Vagina (tissue), 2 donors: ENCODE results near the gene TNNC1. TPM values are rescaled to one million over a fixed set of nuclear protein-coding genes. Genes with fewer than 3 reads are reported as not detected.

ENCODE experiments used
- DNase-seq, 2 donors: peaks; one replicate each; pipeline ENCODE4 v3.0.0-alpha.2; 2017; ENCODE audit errors: extremely low spot score in 2 of 2
- H3K27ac ChIP-seq: fragments of 200-600 bp; sonication (generic); one replicate; pipeline ENCODE4 v1.5.1; 2019
- H3K27me3 ChIP-seq: fragments of 200-600 bp; sonication (generic); one replicate; pipeline ENCODE4 v1.5.1; 2019
- H3K36me3 ChIP-seq, 2 donors: fragments of 200-600 bp; sonication (generic); one replicate each; pipeline ENCODE4 v1.5.1; 2017 to 2019
- H3K4me1 ChIP-seq: fragments of 200-600 bp; sonication (generic); one replicate; pipeline ENCODE4 v1.5.1; 2019
- H3K4me3 ChIP-seq, 2 donors: fragments of 200-600 bp; sonication (generic); 1 replicate in 1 of 2; 2 replicates in 1 of 2; pipeline ENCODE4 v1.5.1; 2016 to 2019
- H3K9me3 ChIP-seq: fragments of 200-600 bp; sonication (generic); one replicate; pipeline ENCODE4 v1.5.1; 2019
- POLR2A ChIP-seq, 2 donors: fragments of 450-650 bp; IDR thresholded peaks; one replicate each; pipeline ENCODE4 v1.6.1; 2017; ENCODE audit warnings: antibody characterized with exemption in 2 of 2, mild to moderate bottlenecking in 2 of 2, moderate library complexity in 2 of 2
- POLR2AphosphoS5 ChIP-seq, 2 donors: sonication (generic); formaldehyde crosslinking; IDR thresholded peaks; one replicate each; pipeline ENCODE4 v1.9.0; 2017; ENCODE audit warnings: antibody characterized with exemption in 2 of 2, mild to moderate bottlenecking in 2 of 2, low read depth in 1 of 2; ENCODE audit not compliant: insufficient read depth in 1 of 2
- intact Hi-C: fragments of 100-400 bp; cut with DNase I; formaldehyde crosslinking; loops from one replicate; pipeline ENCODE4 v1.15.1; 2023
- total RNA-seq: library from RNA; depleted of rRNA; stranded (reverse); fragments of >200 nt; gene quantifications from one replicate; pipeline ENCODE4 v1.2.3, GENCODE V29; 2016
- TF ChIP-seq, protein P1 (sequence below), 3 experiments: fragments of 450-650 bp in 2 of 3; fragments of 200-600 bp in 1 of 3; sonication (generic) in 1 of 3; IDR thresholded peaks; one replicate each; pipeline ENCODE4 v1.5.1; 2017 to 2019; ENCODE audit warnings: antibody characterized with exemption in 3 of 3, mild to moderate bottlenecking in 2 of 3, moderate library complexity in 2 of 3

Gene TNNC1
- total RNA-seq, 1 donor from 2014 or later = 1.7 TPM

DNA sequence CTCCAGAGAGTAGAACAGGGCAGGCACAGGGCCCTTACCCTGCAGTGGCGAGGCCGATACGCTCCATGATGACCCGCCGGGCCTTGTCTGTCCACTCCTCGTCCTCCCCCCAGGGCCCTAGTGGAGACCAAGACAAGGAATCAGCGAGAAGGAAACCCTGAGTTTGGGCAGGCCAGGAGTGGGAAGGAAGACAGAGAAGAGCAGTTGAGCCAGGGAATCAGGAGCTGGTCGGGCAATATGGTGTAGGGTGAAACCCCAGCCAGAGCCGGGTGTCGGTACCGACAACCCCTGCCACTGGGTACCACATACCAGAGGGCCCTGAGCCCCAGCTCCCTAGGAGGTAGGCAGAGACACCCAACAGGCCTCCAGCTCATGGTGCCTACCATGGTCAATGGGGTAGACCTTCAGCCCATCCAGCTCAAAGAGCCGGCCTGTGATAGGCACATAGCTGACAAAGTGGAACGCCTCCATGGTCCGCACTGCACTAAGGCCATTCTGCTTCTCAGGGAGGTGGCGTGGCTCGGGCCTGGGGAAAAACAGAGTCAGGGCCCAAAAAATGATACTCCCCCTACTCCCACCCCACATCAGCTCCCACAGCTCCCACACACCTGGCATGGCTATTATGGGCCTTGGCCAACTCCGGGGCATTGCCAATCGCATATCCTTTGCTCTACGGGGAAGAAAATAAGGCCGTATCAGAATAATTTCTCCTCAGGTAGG is 46.9 kb downstream of the TNNC1 start:
- DNase-seq = no peak
- intact Hi-C loops = no loop called here
- H3K27ac ChIP-seq = peak overlapping the region; percentile 65
- TF ChIP-seq POLR2A (IDR thresholded peaks at IDR 0.05) = no peak
- TF ChIP-seq, protein P1, sequence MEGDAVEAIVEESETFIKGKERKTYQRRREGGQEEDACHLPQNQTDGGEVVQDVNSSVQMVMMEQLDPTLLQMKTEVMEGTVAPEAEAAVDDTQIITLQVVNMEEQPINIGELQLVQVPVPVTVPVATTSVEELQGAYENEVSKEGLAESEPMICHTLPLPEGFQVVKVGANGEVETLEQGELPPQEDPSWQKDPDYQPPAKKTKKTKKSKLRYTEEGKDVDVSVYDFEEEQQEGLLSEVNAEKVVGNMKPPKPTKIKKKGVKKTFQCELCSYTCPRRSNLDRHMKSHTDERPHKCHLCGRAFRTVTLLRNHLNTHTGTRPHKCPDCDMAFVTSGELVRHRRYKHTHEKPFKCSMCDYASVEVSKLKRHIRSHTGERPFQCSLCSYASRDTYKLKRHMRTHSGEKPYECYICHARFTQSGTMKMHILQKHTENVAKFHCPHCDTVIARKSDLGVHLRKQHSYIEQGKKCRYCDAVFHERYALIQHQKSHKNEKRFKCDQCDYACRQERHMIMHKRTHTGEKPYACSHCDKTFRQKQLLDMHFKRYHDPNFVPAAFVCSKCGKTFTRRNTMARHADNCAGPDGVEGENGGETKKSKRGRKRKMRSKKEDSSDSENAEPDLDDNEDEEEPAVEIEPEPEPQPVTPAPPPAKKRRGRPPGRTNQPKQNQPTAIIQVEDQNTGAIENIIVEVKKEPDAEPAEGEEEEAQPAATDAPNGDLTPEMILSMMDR (IDR thresholded peaks at IDR 0.05) = no peak
- no peak for TF ChIP-seq POLR2AphosphoS5 (IDR thresholded peaks at IDR 0.05; ENCODE audit: insufficient read depth in 1 of 2, low read depth in 1 of 2)
- peaks cover 0 to 56% of the 10 kb centered on the region in 2 donors for H3K36me3 ChIP-seq
- peaks cover 54% of the 10 kb centered on the region for H3K4me1 ChIP-seq
- H3K27me3 ChIP-seq = no peaks in the 10 kb centered on the region
- no peak overlapping the region for H3K4me3 ChIP-seq
- H3K9me3 ChIP-seq = no peaks in the 10 kb centered on the region

DNA sequence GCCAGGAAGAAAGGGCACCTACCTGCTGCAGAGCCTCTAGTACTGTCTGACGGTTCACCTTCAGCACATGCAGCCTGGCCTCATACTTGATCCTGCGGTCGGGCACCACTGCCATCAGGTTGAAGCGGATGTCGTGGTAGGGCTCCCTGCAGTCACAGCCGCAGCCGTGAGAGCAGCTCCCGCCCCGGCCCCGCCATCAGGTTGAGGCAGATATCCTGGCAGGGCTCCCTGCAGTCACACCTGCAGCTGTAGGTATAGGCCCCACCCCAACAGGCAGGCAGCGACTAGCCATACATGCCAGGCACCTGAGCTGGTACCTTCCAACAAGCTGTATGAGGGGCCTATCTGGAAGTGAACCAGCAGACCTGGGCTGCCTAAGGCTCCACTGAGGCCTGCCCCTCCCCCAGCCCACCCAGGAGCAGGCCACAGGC is 47.6 kb downstream of the TNNC1 start:
- no peak for DNase-seq
- Histone ChIP-seq H3K27me3 (no peaks in the 10 kb centered on the region), H3K36me3 (peaks cover 0 to 63% of the 10 kb centered on the region in 2 donors), H3K4me3 (peak overlapping the region in 1 of 2 donors; percentile 3), H3K9me3 (no peaks in the 10 kb centered on the region), H3K27ac (peak overlapping the region; percentile 65), H3K4me1 (peaks cover 47% of the 10 kb centered on the region)
- intact Hi-C loops = no loop called here
- TF ChIP-seq POLR2AphosphoS5 (IDR thresholded peaks at IDR 0.05; ENCODE audit: insufficient read depth in 1 of 2, low read depth in 1 of 2) = peak in 1 of 2 donors; percentile 9
- no peak for TF ChIP-seq POLR2A (IDR thresholded peaks at IDR 0.05)

DNA sequence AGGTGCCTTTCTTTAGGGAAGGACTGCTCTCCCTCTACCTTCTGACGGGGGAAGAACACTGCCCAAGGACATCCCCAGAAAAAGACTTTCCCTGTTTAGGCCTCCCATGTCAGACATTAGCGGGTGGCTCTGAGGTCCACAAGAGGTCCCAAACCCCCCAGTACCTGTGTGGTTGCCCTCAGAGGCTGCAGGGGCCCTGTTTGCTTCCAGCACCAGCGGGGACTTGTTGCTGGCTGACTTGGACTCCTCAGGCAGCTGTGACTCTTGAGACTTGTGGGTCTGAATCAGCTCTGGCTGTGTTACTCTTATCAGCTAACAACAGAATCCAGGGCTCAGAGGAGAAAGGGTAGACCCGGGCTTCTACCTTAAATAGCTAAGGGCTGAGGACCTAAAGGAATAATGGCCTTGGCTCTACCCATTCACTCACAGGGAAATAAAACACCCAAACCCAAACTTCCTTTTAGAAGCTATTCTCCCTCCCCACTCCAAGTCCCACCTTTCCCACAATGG is 48.2 kb downstream of the TNNC1 start:
- no peak for DNase-seq
- TF ChIP-seq POLR2AphosphoS5 (IDR thresholded peaks at IDR 0.05; ENCODE audit: insufficient read depth in 1 of 2, low read depth in 1 of 2) (no peak), POLR2A (IDR thresholded peaks at IDR 0.05) (no peak)
- TF ChIP-seq, protein P1 (IDR thresholded peaks at IDR 0.05) = no peak
- no peaks in the 10 kb centered on the region for H3K27me3 ChIP-seq
- H3K4me1 ChIP-seq = peaks cover 41% of the 10 kb centered on the region
- H3K4me3 ChIP-seq = peak overlapping the region in 1 of 2 donors; percentile 3
- peaks cover 0 to 68% of the 10 kb centered on the region in 2 donors for H3K36me3 ChIP-seq
- no peak overlapping the region for H3K27ac ChIP-seq
- intact Hi-C loops = no loop called here
- no peaks in the 10 kb centered on the region for H3K9me3 ChIP-seq

DNA sequence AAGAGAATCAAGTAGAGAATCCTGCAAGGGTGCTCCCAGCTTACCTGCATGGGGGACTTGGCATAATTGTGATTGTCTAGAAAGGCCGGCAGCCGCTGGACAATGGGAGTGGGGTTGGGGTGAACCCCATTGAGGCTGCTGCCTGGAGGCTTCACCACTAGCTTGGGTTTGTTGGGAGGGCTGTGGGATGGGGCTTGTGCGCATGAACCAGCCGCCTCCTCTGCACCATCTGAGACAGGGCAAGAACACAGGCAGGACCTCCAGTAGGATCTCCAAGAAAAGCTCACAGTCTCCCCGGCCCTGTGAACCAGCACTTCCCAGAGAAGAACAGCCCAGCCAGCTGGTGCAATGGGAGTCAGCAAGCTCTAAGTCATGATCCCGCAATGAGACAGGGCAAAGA is 48.8 kb downstream of the TNNC1 start:
- TF ChIP-seq POLR2A (IDR thresholded peaks at IDR 0.05) = no peak
- no peak for TF ChIP-seq POLR2AphosphoS5 (IDR thresholded peaks at IDR 0.05; ENCODE audit: insufficient read depth in 1 of 2, low read depth in 1 of 2)
- TF ChIP-seq, protein P1 (IDR thresholded peaks at IDR 0.05) = no peak
- H3K9me3 ChIP-seq = no peaks in the 10 kb centered on the region
- intact Hi-C loops = no loop called here
- peaks cover 41% of the 10 kb centered on the region for H3K4me1 ChIP-seq
- no peak overlapping the region for H3K27ac ChIP-seq
- no peak for DNase-seq
- H3K27me3 ChIP-seq = no peaks in the 10 kb centered on the region
- H3K36me3 ChIP-seq = peaks cover 0 to 68% of the 10 kb centered on the region in 2 donors
- no peak overlapping the region for H3K4me3 ChIP-seq

DNA sequence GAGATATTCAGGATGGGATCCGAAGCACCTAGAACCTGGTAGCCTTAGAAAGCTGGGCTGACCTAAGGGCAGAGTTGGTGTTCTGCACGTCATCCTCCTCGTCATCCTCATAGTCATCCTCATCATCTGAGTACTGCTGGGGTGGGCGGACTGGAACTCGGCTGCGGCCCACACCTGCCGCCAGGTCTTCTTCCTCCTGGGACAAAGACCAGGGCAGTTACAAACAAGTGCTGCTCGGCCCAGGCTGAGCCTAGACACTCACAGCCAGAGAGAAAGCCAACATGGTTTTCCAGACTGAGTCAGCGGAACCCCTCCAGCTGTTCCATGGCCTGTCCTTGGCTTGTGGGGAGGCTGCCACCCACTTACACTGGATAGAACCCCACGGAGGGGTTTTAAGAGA is 49.5 kb downstream of the TNNC1 start:
- no peaks in the 10 kb centered on the region for H3K27me3 ChIP-seq
- H3K9me3 ChIP-seq = no peaks in the 10 kb centered on the region
- no peak overlapping the region for H3K27ac ChIP-seq
- peaks cover 40% of the 10 kb centered on the region for H3K4me1 ChIP-seq
- no peak overlapping the region for H3K4me3 ChIP-seq
- intact Hi-C loops = no loop called here
- TF ChIP-seq POLR2A (IDR thresholded peaks at IDR 0.05) (no peak), POLR2AphosphoS5 (IDR thresholded peaks at IDR 0.05; ENCODE audit: insufficient read depth in 1 of 2, low read depth in 1 of 2) (no peak)
- TF ChIP-seq, protein P1 (IDR thresholded peaks at IDR 0.05) = no peak
- DNase-seq = no peak
- H3K36me3 ChIP-seq = peaks cover 0 to 68% of the 10 kb centered on the region in 2 donors
